ENCODE data around the gene TMEM52B.
A peak's percentile ranks its signal among the peaks of the same experiment; 100 is the strongest.
"Not testable (repeated sequence)": the region's sequence is repeated elsewhere in the genome, so short reads cannot be mapped to it uniquely, and the experiment has no call there.

Gene TMEM52B

GRCh38 chr12:10186299-10186698 lies 7.5 kb downstream of the TMEM52B start:
- peaks cover 3% of the 10 kb centered on the region; the same call in 1 of the 2 replicates for H3K4me1 ChIP-seq (ENCODE audit: insufficient read depth, low read length)
- no peaks in the 10 kb centered on the region for H3K36me3 ChIP-seq (ENCODE audit: insufficient read depth, low read length)
- H3K9ac ChIP-seq (ENCODE audit: low read depth, low read length): no peak overlapping the region
- H3K9me3 ChIP-seq (ENCODE audit: control insufficient read depth, insufficient read depth, low read length): no peaks in the 10 kb centered on the region

DNA sequence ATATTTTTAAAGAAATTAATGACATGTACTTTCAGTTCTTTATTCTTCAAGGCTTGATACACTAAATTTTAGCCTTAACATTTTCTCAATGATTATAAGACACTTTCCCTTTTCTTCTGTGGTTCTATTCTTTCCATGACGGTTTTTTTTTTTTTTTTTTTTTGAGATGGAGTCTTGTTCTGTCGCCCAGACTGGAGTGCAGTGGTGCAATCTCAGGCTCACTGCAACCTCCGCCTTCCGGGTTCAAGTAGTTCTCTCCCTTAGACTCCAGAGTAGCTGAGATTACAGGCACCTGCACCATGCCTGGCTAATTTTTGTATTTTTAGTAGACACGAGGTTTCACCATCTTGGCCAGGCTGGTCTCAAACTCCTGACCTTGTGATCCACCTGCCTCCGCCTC lies 8.1 kb downstream of the TMEM52B start:
- not testable (repeated sequence) for H3K4me1 ChIP-seq (ENCODE audit: insufficient read depth, low read length); H3K9me3 ChIP-seq (ENCODE audit: control insufficient read depth, insufficient read depth, low read length)

GRCh38 chr12:10189653-10190052 lies 10.8 kb downstream of the TMEM52B start:
- Histone ChIP-seq H3K4me1 (ENCODE audit: insufficient read depth, low read length) (peaks cover 7% of the 10 kb centered on the region; the same call in 1 of the 2 replicates), H3K9ac (ENCODE audit: low read depth, low read length) (no peak overlapping the region), H3K36me3 (ENCODE audit: insufficient read depth, low read length) (no peaks in the 10 kb centered on the region), H3K9me3 (ENCODE audit: control insufficient read depth, insufficient read depth, low read length) (no peaks in the 10 kb centered on the region)

More for the DNA sequence above, 8.1 kb downstream of the TMEM52B start:
- not testable (repeated sequence) for H3K9ac ChIP-seq (ENCODE audit: low read depth, low read length); H3K36me3 ChIP-seq (ENCODE audit: insufficient read depth, low read length)

DNA sequence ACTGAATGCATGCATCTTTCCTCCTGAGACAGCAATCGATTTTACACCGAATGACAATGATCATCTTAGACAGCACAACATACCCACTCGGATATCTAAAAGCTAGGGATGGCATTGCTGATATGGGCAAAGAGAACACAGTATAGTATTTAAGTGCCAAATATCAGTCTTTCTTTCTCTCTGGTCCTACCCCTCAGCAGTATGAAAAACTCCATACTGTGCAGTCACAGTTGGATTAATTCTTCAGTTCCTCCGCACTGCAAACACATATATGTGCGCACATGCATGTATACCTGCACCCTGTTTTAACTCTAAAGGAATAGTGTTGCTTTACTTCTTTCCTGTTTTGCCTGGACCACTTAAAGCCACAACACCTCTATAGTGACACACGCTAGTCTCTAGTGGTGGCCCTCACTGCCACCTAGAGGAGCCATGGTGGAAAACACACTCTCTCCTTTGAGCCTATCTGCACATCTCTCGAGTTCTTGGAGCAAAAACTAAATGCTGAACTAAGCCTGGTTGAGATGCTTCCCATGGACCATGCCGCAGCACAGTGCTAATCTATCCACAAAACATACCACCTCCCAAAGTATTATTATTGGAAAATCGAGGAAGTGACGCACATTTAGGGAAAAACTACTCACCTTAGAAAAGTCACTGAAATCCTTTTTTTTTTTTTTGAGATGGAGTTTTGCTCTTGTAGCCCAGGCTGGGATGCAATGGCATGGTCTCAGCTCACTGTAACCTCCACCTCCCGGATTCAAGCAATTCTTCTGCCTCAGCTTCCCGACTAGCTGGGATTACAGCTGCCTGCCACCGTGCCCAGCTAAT lies 11.9 kb downstream of the TMEM52B start:
- no peaks in the 10 kb centered on the region for H3K36me3 ChIP-seq (ENCODE audit: insufficient read depth, low read length)
- no peaks in the 10 kb centered on the region for H3K9me3 ChIP-seq (ENCODE audit: control insufficient read depth, insufficient read depth, low read length)
- no peak overlapping the region for H3K9ac ChIP-seq (ENCODE audit: low read depth, low read length)
- H3K4me1 ChIP-seq (ENCODE audit: insufficient read depth, low read length): peaks cover 7% of the 10 kb centered on the region; the same call in 1 of the 2 replicates

DNA sequence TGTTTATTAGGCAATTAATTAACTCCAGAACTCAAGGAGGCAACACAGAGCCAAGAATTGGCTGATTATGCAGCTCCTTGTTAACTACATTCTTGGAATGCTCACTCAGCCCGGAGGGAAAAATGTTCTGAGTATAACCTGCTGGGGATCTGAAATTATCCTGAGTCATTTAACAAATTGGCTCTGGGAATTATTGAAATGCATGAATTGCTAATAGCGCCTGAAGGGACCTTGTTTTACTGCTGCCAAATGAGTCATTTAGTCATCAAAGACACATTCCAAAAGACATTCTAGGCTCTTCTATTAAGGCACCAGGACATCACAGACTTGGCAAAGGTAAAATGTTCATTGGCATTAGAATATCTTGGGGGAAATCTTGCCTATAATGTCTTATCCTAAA lies 13.0 kb downstream of the TMEM52B start:
- Histone ChIP-seq H3K9ac (ENCODE audit: low read depth, low read length) (no peak overlapping the region), H3K4me1 (ENCODE audit: insufficient read depth, low read length) (peaks cover 7% of the 10 kb centered on the region; the same call in 1 of the 2 replicates), H3K36me3 (ENCODE audit: insufficient read depth, low read length) (no peaks in the 10 kb centered on the region), H3K9me3 (ENCODE audit: control insufficient read depth, insufficient read depth, low read length) (no peaks in the 10 kb centered on the region)

DNA sequence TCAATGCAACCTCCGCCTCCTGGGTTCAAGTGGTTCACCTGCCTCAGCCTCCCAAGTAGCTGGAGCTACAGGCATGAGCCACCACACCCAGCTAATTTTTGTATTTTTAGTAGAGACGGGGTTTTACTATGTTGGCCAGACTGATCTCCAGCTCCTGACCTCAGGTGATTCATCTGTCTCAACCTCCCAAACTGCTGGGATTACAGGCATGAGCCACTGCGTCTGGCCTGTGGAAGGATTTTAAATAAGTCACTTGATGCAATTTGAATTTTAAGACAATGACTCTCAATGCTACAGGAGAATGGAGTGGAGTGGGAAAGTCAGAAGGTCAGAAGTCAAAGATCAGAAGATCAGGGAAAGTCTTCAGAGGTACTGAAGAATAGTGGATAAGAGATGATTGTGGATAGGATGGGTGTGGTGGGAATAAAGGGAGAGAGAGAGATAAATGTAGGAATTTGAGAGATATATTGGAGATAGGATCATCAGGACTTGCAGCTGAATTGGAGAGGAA lies 15.4 kb downstream of the TMEM52B start:
- Histone ChIP-seq H3K4me1 (ENCODE audit: insufficient read depth, low read length) (peaks cover 7% of the 10 kb centered on the region; the same call in 1 of the 2 replicates), H3K9ac (ENCODE audit: low read depth, low read length) (no peak overlapping the region), H3K36me3 (ENCODE audit: insufficient read depth, low read length) (no peaks in the 10 kb centered on the region), H3K9me3 (ENCODE audit: control insufficient read depth, insufficient read depth, low read length) (no peaks in the 10 kb centered on the region)

GRCh38 chr12:10196210-10196609 lies 17.4 kb downstream of the TMEM52B start:
- Histone ChIP-seq H3K36me3 (ENCODE audit: insufficient read depth, low read length) (no peaks in the 10 kb centered on the region), H3K4me1 (ENCODE audit: insufficient read depth, low read length) (peaks cover 7% of the 10 kb centered on the region; the same call in 1 of the 2 replicates), H3K9ac (ENCODE audit: low read depth, low read length) (no peak overlapping the region)

GRCh38 chr12:10197879-10198278 lies 19.0 kb downstream of the TMEM52B start:
- Histone ChIP-seq H3K36me3 (ENCODE audit: insufficient read depth, low read length) (no peaks in the 10 kb centered on the region), H3K4me1 (ENCODE audit: insufficient read depth, low read length) (no peaks in the 10 kb centered on the region), H3K9ac (ENCODE audit: low read depth, low read length) (no peak overlapping the region), H3K9me3 (ENCODE audit: control insufficient read depth, insufficient read depth, low read length) (no peaks in the 10 kb centered on the region)

More at GRCh38 chr12:10196210-10196609, 17.4 kb downstream of the TMEM52B start:
- H3K9me3 ChIP-seq (ENCODE audit: control insufficient read depth, insufficient read depth, low read length): no peaks in the 10 kb centered on the region

- H3K9ac ChIP-seq (ENCODE audit: low read depth, low read length); H3K9me3 ChIP-seq (ENCODE audit: control insufficient read depth, insufficient read depth, low read length); H3K36me3 ChIP-seq (ENCODE audit: insufficient read depth, low read length): not testable (repeated sequence)
- H3K4me1 ChIP-seq (ENCODE audit: insufficient read depth, low read length): peaks cover 18% of the 10 kb centered on the region
Measured at GRCh38 chr12:10204495-10204894, 25.7 kb downstream of the TMEM52B start.

- Histone ChIP-seq H3K9me3 (ENCODE audit: control insufficient read depth, insufficient read depth, low read length) (no peaks in the 10 kb centered on the region), H3K9ac (ENCODE audit: low read depth, low read length) (no peak overlapping the region), H3K36me3 (ENCODE audit: insufficient read depth, low read length) (no peaks in the 10 kb centered on the region), H3K4me1 (ENCODE audit: insufficient read depth, low read length) (peaks cover 18% of the 10 kb centered on the region)
Measured at GRCh38 chr12:10205220-10205807, 26.5 kb downstream of the TMEM52B start.

GRCh38 chr12:10207136-10207535 lies 28.3 kb downstream of the TMEM52B start:
- H3K36me3 ChIP-seq (ENCODE audit: insufficient read depth, low read length): no peaks in the 10 kb centered on the region
- peaks cover 18% of the 10 kb centered on the region for H3K4me1 ChIP-seq (ENCODE audit: insufficient read depth, low read length)
- no peaks in the 10 kb centered on the region for H3K9me3 ChIP-seq (ENCODE audit: control insufficient read depth, insufficient read depth, low read length)
- no peak overlapping the region for H3K9ac ChIP-seq (ENCODE audit: low read depth, low read length)

DNA sequence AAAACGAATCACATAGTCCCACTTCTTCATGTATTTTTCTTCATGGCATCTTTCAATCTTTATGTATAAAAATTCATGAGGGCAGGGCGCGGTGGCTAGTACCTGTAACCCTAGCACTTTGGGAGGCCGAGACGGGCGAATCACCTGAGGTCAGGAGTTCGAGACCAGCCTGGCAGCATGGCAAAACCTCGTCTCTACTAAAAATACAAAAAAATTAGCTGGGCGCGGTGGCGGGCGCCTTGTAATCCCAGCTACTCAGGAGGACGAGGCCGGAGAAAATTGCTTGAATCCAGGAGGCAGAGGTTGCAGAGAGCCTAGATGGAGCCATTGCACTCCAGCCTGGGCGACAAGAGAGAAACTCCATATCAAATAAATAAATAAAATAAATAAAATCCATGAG lies 31.4 kb downstream of the TMEM52B start:
- Histone ChIP-seq H3K9me3 (ENCODE audit: control insufficient read depth, insufficient read depth, low read length) (no peaks in the 10 kb centered on the region), H3K9ac (ENCODE audit: low read depth, low read length) (no peak overlapping the region), H3K4me1 (ENCODE audit: insufficient read depth, low read length) (peaks cover 16% of the 10 kb centered on the region), H3K36me3 (ENCODE audit: insufficient read depth, low read length) (no peaks in the 10 kb centered on the region)

DNA sequence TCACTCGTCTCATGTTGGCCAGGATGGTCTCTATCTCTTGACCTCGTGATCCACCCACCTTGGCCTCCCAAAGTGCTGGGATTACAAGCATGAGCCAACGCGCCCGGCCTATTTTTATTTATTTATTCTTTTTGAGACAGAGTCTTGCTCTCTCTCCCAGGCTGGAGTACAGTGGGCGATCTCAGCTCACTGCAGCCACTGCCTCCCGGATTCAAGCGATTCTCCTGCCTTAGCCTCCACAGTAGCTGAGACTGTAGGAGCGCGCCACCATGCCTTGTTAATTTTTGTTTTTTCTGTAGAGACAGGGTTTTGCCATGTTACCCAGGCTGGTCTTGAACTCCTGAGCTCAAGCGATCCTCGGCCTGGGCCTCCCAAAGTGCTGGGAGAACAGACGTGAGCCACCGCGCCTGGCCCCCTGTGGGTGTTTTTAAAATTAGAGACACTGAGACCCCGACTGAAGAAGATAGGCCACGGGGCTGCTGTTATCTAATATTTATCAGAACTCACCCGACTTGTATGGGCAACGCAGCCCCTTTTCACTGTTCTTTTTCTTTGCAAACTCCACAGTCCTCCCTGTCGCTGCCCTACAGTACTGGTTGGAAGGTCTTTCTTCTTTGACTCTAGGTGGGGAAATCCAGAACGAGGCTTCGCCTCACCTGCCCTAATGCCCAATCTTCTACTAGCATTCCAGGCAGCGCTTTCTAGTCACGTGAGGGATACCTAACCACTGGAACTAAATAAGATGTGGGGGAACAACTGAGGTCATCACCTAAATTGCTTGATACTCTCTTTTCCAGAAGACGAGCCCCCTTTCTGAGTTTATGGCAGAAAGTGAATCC lies 32.5 kb downstream of the TMEM52B start:
- H3K36me3 ChIP-seq (ENCODE audit: insufficient read depth, low read length): no peaks in the 10 kb centered on the region
- no peaks in the 10 kb centered on the region for H3K9me3 ChIP-seq (ENCODE audit: control insufficient read depth, insufficient read depth, low read length)
- H3K4me1 ChIP-seq (ENCODE audit: insufficient read depth, low read length): peaks cover 10% of the 10 kb centered on the region; the same call in 1 of the 2 replicates
- peak overlapping the region; percentile 70; the same call in 1 of the 2 replicates for H3K9ac ChIP-seq (ENCODE audit: low read depth, low read length)
